Colonic mucosa (tissue), 4 donors: ENCODE measurements around the gene LHFPL3. TPM values are rescaled to one million over a fixed set of nuclear protein-coding genes. Genes with fewer than 3 reads are reported as not detected.
"Not testable (repeated sequence)": the region's sequence is repeated elsewhere in the genome, so short reads cannot be mapped to it uniquely, and the experiment has no call there.

Experiments
- DNase-seq: peaks from one replicate; pipeline ENCODE4 v3.0.0-alpha.2; 2020
- H3K27ac ChIP-seq: fragments of 200-600 bp; one replicate; pipeline ENCODE4 v1.8.0; 2021
- H3K27me3 ChIP-seq: fragments of 200-600 bp; one replicate; pipeline ENCODE4 v1.8.0; 2021
- H3K36me3 ChIP-seq: fragments of 200-600 bp; one replicate; pipeline ENCODE4 v1.8.0; 2021
- H3K4me1 ChIP-seq: fragments of 200-600 bp; one replicate; pipeline ENCODE4 v1.8.0; 2021; ENCODE audit warnings: mild to moderate bottlenecking
- H3K4me3 ChIP-seq: fragments of 200-600 bp; one replicate; pipeline ENCODE4 v1.8.0; 2021
- H3K9ac ChIP-seq, 2 donors: one replicate each; pipeline ENCODE4 v1.7.0; 2013; ENCODE audit warnings: control low read depth in 2 of 2, low read depth in 2 of 2, low read length in 2 of 2
- H3K9me3 ChIP-seq: fragments of 200-600 bp; one replicate; pipeline ENCODE4 v1.8.0; 2021
- intact Hi-C: fragments of 100-400 bp; cut with DNase I; formaldehyde crosslinking; loops from one replicate; pipeline ENCODE4 v1.14.1; 2022
- total RNA-seq, 2 donors: library from RNA; stranded (reverse); fragmentation: NEBNext Ultra II Directional in 1 of 2; extraction: Animal tissue kit (Norgen Biotek cat#: 25700) in 1 of 2; gene quantifications; one replicate each; pipeline ENCODE4 v1.2.1, GENCODE V29; 2021
- TF ChIP-seq, protein P1 (sequence below): fragments of 200-600 bp; IDR thresholded peaks from one replicate; pipeline ENCODE4 v1.8.0; 2022; ENCODE audit warnings: antibody characterized with exemption, mild to moderate bottlenecking
- donor health status: healthy.
- donor health status: DM: no; HTN: no; CAD: no.
- donor health status: DM: no; HTN: no; CAD: no.

LHFPL3 gene
- total RNA-seq, 2 donors from 2014 or later: 0.12 to 0.27 TPM

DNA sequence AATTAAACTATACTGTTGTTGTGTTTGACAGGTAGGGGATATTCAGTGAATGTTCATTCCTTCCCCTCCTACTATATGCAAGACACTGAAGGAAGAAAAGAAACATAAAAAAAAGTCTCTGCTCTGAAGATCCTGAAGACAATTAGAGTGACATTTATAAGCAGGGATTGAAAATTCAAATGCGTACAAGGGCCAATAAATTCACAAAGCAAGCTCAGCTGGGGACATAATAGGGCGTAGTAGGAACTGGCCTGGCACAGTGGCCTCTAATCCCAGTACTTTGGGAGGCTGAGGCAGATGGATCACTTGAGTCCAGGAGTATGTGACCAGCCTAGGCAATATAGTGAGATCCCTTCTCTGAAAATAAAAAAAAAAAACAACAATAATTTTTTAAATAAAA is 580.7 kb downstream of the LHFPL3 start:
- Histone ChIP-seq H3K27me3 (no peaks in the 10 kb centered on the region), H3K36me3 (no peaks in the 10 kb centered on the region), H3K4me3 (no peak overlapping the region), H3K9me3 (no peaks in the 10 kb centered on the region), H3K9ac (no peak overlapping the region), H3K27ac (no peak overlapping the region), H3K4me1 (no peaks in the 10 kb centered on the region)
- TF ChIP-seq, protein P1, sequence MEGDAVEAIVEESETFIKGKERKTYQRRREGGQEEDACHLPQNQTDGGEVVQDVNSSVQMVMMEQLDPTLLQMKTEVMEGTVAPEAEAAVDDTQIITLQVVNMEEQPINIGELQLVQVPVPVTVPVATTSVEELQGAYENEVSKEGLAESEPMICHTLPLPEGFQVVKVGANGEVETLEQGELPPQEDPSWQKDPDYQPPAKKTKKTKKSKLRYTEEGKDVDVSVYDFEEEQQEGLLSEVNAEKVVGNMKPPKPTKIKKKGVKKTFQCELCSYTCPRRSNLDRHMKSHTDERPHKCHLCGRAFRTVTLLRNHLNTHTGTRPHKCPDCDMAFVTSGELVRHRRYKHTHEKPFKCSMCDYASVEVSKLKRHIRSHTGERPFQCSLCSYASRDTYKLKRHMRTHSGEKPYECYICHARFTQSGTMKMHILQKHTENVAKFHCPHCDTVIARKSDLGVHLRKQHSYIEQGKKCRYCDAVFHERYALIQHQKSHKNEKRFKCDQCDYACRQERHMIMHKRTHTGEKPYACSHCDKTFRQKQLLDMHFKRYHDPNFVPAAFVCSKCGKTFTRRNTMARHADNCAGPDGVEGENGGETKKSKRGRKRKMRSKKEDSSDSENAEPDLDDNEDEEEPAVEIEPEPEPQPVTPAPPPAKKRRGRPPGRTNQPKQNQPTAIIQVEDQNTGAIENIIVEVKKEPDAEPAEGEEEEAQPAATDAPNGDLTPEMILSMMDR: no peak
- intact Hi-C loops: no loop called here
- no peak for DNase-seq

DNA sequence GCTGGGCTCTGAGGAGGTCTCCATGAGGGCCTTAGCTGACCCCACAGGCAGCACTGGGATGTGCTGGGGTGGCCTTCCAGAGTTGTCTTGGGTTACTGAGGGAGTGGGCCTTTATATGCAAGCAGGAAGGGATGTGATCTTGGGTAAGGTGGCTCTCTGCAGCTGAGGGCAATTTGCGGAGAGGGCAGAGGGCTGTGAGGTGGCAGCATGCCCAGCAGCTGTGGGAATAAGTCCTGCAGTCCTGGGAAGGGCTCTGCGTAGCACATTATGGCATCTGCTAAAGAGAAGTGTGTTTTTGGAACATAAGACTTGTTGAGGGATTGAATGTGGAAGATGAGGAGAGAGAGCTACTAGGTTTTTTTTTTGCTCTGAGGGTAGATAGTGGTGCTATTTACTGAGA is 586.0 kb downstream of the LHFPL3 start:
- no peak overlapping the region for H3K27ac ChIP-seq
- no peak overlapping the region for H3K4me3 ChIP-seq
- H3K9me3 ChIP-seq: no peaks in the 10 kb centered on the region
- H3K4me1 ChIP-seq: no peaks in the 10 kb centered on the region
- TF ChIP-seq, protein P1: no peak
- H3K9ac ChIP-seq: no peak overlapping the region
- no peak for DNase-seq
- no peaks in the 10 kb centered on the region for H3K36me3 ChIP-seq
- no peaks in the 10 kb centered on the region for H3K27me3 ChIP-seq
- intact Hi-C loops: loop anchor here (10.0 kb wide), 1 partner anchor 420 kb away; no protein-coding TSS in a partner anchor

DNA sequence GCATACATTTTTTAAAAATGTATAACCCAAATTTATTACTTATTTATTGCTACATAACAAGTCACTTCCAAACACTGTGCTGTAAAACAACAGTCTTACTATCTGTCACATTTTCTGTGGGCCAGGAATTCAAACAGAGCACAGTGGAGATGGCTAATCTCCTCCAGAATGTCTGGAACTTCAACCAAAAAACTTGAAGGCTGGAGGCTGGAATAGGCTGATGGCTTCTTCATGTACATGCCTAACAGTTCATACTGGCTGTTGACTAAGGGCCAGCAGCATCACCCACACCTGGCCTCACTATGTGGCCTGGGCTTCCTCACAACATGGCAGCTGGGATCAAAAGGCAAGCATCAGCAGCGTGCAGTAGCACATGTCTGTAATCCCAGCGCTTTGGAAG is 593.2 kb downstream of the LHFPL3 start:
- H3K9ac ChIP-seq: no peak overlapping the region
- H3K36me3 ChIP-seq: no peaks in the 10 kb centered on the region
- H3K4me3 ChIP-seq: no peak overlapping the region
- H3K27ac ChIP-seq: no peak overlapping the region
- peaks cover 3% of the 10 kb centered on the region for H3K4me1 ChIP-seq
- DNase-seq: no peak
- no peaks in the 10 kb centered on the region for H3K9me3 ChIP-seq
- TF ChIP-seq, protein P1: no peak
- H3K27me3 ChIP-seq: no peaks in the 10 kb centered on the region
- intact Hi-C loops: loop anchor here (5.0 kb wide), 1 partner anchor 689 kb away; no protein-coding TSS in a partner anchor

DNA sequence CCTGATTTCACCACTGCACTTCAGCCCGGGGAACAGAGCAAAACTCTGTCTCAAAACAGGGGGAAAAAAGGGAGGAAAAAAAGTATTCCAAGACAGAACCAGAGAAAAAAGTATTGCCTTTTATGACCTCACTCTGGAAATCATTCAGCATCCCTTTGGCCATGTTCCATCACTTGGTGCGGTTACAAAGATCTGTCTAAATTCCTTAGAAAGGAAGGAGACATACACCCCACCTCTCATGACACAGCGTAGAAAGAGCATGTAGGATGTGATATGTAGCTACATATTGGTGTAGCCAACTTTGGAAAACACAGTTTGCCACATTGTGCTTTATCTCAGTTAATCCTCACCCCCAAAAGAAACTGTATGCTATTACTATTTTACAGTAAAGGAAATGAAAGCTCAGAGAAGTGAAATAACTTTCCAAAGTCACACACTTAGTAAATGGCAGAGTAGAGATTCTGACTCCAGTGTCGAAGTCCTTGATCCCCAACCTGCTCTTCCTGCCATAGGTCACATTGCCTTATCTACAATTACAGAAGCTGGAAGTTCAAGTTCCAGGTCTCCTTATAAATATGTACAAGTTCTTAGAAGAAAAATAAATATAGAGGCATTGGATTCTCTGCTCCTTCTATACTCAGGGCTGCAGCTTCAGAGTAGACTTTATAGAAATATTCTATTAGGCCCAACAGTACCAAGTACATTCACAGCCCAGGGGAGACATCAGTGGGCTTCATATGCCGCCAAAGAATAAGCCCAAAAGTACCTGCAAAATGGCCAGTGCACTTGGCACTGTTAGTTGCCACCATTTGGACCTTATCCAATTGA is 594.0 kb downstream of the LHFPL3 start:
- H3K9me3 ChIP-seq: no peaks in the 10 kb centered on the region
- peaks cover 9% of the 10 kb centered on the region for H3K4me1 ChIP-seq
- H3K27ac ChIP-seq: no peak overlapping the region
- DNase-seq: no peak
- no peak overlapping the region for H3K4me3 ChIP-seq
- no peaks in the 10 kb centered on the region for H3K36me3 ChIP-seq
- intact Hi-C loops: loop anchor here (5.0 kb wide), 1 partner anchor 690 kb away; no protein-coding TSS in a partner anchor
- H3K27me3 ChIP-seq: no peaks in the 10 kb centered on the region
- peak overlapping the region in 1 of 2 donors; percentile 73 for H3K9ac ChIP-seq
- TF ChIP-seq, protein P1: no peak

DNA sequence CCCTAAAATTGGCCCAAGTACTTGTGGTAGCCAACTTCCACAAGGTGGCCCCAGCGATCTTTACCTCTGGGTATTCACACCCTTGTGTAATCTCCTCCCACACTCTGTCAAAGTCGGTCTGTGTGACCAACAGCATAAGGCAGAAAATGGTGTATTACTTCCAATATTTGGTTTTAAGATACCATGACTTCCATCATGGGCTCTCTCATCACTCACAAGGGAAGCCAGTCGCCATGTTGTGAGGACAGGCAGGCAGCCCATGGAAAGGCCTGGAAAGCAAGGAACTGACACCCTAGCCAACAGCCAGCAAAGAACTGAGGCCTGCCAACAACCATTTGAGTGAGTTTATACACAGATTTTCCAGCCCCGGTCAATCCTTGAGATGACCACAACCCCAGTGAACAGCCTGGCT is 594.6 kb downstream of the LHFPL3 start:
- intact Hi-C loops: loop anchor here (5.0 kb wide), 1 partner anchor 691 kb away; no protein-coding TSS in a partner anchor
- H3K27me3 ChIP-seq: no peaks in the 10 kb centered on the region
- H3K4me1 ChIP-seq: peaks cover 11% of the 10 kb centered on the region
- H3K27ac ChIP-seq: peak overlapping the region; percentile 73
- TF ChIP-seq, protein P1: peak; percentile 68
- no peak overlapping the region for H3K4me3 ChIP-seq
- peak; percentile 89 for DNase-seq
- H3K36me3 ChIP-seq: no peaks in the 10 kb centered on the region
- H3K9ac ChIP-seq: peak overlapping the region; percentile 0 to 73
- no peaks in the 10 kb centered on the region for H3K9me3 ChIP-seq

DNA sequence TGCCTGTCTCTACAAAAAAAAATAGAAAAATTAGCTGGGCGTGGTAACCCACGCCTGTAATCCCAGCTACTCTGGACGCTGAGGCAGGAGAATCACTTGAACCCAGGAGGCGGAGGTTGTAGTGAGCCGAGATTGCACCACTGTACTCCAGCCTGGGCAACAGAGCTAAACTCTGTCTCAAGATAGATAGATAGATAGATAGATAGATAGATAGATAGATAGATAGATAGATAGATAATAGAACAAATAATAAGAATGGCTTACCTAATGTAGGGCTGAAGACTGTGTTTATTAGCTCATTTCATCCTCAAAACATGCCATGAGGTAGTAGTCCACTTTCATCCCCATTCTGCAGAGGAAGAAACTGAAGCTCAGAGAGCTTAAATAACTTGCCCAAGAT is 597.8 kb downstream of the LHFPL3 start:
- Histone ChIP-seq H3K27ac (peak overlapping the region; percentile 57), H3K9ac (peak overlapping the region in 1 of 2 donors; percentile 49), H3K4me1 (peaks cover 11% of the 10 kb centered on the region)
- H3K4me3 ChIP-seq, intact Hi-C loops, DNase-seq, H3K36me3 ChIP-seq, H3K27me3 ChIP-seq, H3K9me3 ChIP-seq: not testable (repeated sequence)
